K562 (cell line): ENCODE measurements around the gene CYS1. TPM values are rescaled to one million over a fixed set of nuclear protein-coding genes. Genes with fewer than 3 reads are reported as not detected.

ENCODE experiments used
- ARID3B ChIP-seq: fragments of 250-450 bp; sonication (Bioruptor Pico); IDR thresholded peaks from 2 replicates; pipeline ENCODE4 v1.4.0; 2020; ENCODE audit warnings: borderline replicate concordance
- BRF2 ChIP-seq: IDR thresholded peaks from 3 replicates; pipeline ENCODE4 v1.6.1; 2011; ENCODE audit warnings: borderline replicate concordance, mild to moderate bottlenecking; ENCODE audit not compliant: insufficient read length, insufficient read depth
- CHD7 ChIP-seq: fragments of 200-600 bp; sonication (generic); IDR thresholded peaks from one replicate; pipeline ENCODE4 v1.6.1; 2012; ENCODE audit warnings: mild to moderate bottlenecking, low read depth, low read length, inconsistent platforms
- E4F1 ChIP-seq: fragments of 250-450 bp; sonication (Bioruptor Pico); IDR thresholded peaks from 2 replicates; pipeline ENCODE4 v1.5.0; 2021; ENCODE audit warnings: mild to moderate bottlenecking, borderline replicate concordance
- RBBP5 ChIP-seq: fragments of 200-600 bp; sonication (generic); IDR thresholded peaks from 2 replicates; pipeline ENCODE4 v1.6.1; 2012; ENCODE audit warnings: borderline replicate concordance, mild to moderate bottlenecking, low read length, control low read depth, inconsistent platforms; ENCODE audit not compliant: insufficient read depth, poor library complexity, severe bottlenecking
- TBL1XR1 ChIP-seq, 2 experiments: IDR thresholded peaks; 2 replicates each; pipeline ENCODE4 v1.6.1; 2012; ENCODE audit warnings: improper control_type of control experiment in 2 of 2, low read length in 2 of 2, mild to moderate bottlenecking in 1 of 2
- USF1 ChIP-seq: sonication (generic); formaldehyde crosslinking; IDR thresholded peaks from 2 replicates; pipeline ENCODE4 v1.9.0; 2022; ENCODE audit warnings: mild to moderate bottlenecking, missing genetic modification reagents
- ZNF134 ChIP-seq: fragments of 250-450 bp; sonication (Bioruptor Pico); conservative IDR thresholded peaks from 2 replicates; pipeline ENCODE4 v1.4.0; 2020
- ZNF174 ChIP-seq: fragments of 250-450 bp; sonication (Bioruptor Pico); IDR thresholded peaks from 2 replicates; pipeline ENCODE4 v1.4.0; 2020; ENCODE audit warnings: mild to moderate bottlenecking
- polyA plus RNA-seq, 8 experiments: library from polyadenylated mRNA; depleted of rRNA in 4 of 8; stranded (reverse) in 5 of 8; unstranded in 3 of 8; fragments of >200 nt; fragmentation: Nextera tagmentation in 2 of 8; fragmentation: Illumina TruSeq in 1 of 8; extraction: Ambion mirVana in 2 of 8; extraction: Trizol in 1 of 8; gene quantifications; 2 replicates each; pipeline versions ENCODE4 v1.2.1 to v1.2.3, GENCODE V29; 2011 to 2014; ENCODE audit warnings: inconsistent platforms in 1 of 8, missing spikeins in 1 of 8
- total RNA-seq, 7 experiments: library from RNA; depleted of rRNA in 6 of 7; stranded (reverse); fragments of >200 nt in 6 of 7; fragmentation: Illumina TruSeq in 2 of 7; extraction: Trizol in 2 of 7; gene quantifications; 2 replicates each; pipeline versions ENCODE4 v1.2.1 to v1.2.3, GENCODE V29; 2011 to 2021; ENCODE audit warnings: low replicate concordance in 1 of 7

CYS1 gene
- total and polyA plus RNA-seq, 9 of the 15 experiments (the other 6 are each of a cell fraction or from before 2014, with no cell fraction given), result 0.11 to 0.13 TPM; not detected in 7

- TF ChIP-seq CHD7 (no peak), ZNF134 (CRISPR knock-in tag) (no peak), E4F1 (no peak), ZNF174 (CRISPR knock-in tag) (no peak), ARID3B (CRISPR knock-in tag) (no peak), BRF2 (no peak), USF1 (CRISPR knock-in tag) (peak; percentile 98), TBL1XR1 (IDR thresholded peaks at IDR 0.05; ENCODE audit: low read length in 2 of 2) (0 out of 4 replicates have a peak, but pooled peaks of 1 of the 2 experiments have one; percentile 14), RBBP5 (no peak)
These were observed 49.9 kb downstream of the CYS1 start (continued) for GRCh38 chr2:10030311-10030736.
